Neural progenitor cell (in vitro differentiated cells): ENCODE results near the gene PRKCE.

ENCODE experiments used
- EZH2 ChIP-seq: fragments of 200-600 bp; sonication (generic); IDR thresholded peaks from 2 replicates; pipeline ENCODE4 v1.6.1; 2017; ENCODE audit warnings: antibody characterized with exemption, mild to moderate bottlenecking, moderate library complexity
- TF ChIP-seq, protein P1 (sequence below): fragments of 200-600 bp; sonication (generic); IDR thresholded peaks from 2 replicates; pipeline ENCODE4 v1.5.1; 2017; ENCODE audit warnings: antibody characterized with exemption, mild to moderate bottlenecking

- no peak for TF ChIP-seq EZH2
- TF ChIP-seq, protein P1, sequence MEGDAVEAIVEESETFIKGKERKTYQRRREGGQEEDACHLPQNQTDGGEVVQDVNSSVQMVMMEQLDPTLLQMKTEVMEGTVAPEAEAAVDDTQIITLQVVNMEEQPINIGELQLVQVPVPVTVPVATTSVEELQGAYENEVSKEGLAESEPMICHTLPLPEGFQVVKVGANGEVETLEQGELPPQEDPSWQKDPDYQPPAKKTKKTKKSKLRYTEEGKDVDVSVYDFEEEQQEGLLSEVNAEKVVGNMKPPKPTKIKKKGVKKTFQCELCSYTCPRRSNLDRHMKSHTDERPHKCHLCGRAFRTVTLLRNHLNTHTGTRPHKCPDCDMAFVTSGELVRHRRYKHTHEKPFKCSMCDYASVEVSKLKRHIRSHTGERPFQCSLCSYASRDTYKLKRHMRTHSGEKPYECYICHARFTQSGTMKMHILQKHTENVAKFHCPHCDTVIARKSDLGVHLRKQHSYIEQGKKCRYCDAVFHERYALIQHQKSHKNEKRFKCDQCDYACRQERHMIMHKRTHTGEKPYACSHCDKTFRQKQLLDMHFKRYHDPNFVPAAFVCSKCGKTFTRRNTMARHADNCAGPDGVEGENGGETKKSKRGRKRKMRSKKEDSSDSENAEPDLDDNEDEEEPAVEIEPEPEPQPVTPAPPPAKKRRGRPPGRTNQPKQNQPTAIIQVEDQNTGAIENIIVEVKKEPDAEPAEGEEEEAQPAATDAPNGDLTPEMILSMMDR = no peak
These were observed 506.5 kb downstream of the PRKCE start for GRCh38 chr2:46157966-46158310.
